B cell (primary cell): ENCODE results near the gene EHD2. TPM values are rescaled to one million over a fixed set of nuclear protein-coding genes. Genes with fewer than 3 reads are reported as not detected.
"Not testable (repeated sequence)": the region's sequence is repeated elsewhere in the genome, so short reads cannot be mapped to it uniquely, and the experiment has no call there.

Experiments used
- ATAC-seq: fragments of 200-7000 bp; cut with Tn5 transposase; one replicate; pipeline ENCODE4 v1.10.0; 2021; ENCODE audit warnings: low read depth, mild to moderate bottlenecking, moderate number of reproducible peaks, moderate library complexity
- CTCF ChIA-PET: fragments of 350-600 bp; sonication (Branson Sonifier 250); formaldehyde crosslinking; loops from one replicate; lab custom pipeline; 2021; ENCODE audit warnings: antibody characterized with exemption, inconsistent platforms; lab: Charles Lee
- POLR2A ChIA-PET: fragments of 350-600 bp; sonication (Branson Sonifier 250); formaldehyde crosslinking; loops from one replicate; lab custom pipeline; 2021; ENCODE audit warnings: antibody characterized with exemption; lab: Charles Lee
- DNase-seq: peaks from one replicate; pipeline ENCODE4 v3.0.0; 2013
- H2AFZ ChIP-seq: 2 replicates; pipeline ENCODE4 v1.6.1; 2012; ENCODE audit warnings: mild to moderate bottlenecking, low read depth, low read length; ENCODE audit not compliant: insufficient read depth, poor library complexity, severe bottlenecking
- H3K27ac ChIP-seq, 2 donors: 1 replicate in 1 of 2; 2 replicates in 1 of 2; pipeline ENCODE4 v1.5.1; 2012 to 2013; ENCODE audit warnings: low read length in 2 of 2, mild to moderate bottlenecking in 2 of 2, moderate library complexity in 1 of 2
- H3K27me3 ChIP-seq, 4 experiments: fragments of 200-600 bp in 1 of 4; sonication (generic) in 1 of 4; replicated peaks in 1 of 4; 1 replicate in 2 of 4; 2 replicates in 2 of 4; pipeline versions ENCODE4 v1.6.1 to v1.7.0; 2013 to 2016; ENCODE audit warnings: low read length in 3 of 4, mild to moderate bottlenecking in 2 of 4, mixed read lengths in 1 of 4, moderate library complexity in 1 of 4; ENCODE audit not compliant: insufficient read depth in 4 of 4, control insufficient read depth in 3 of 4; ENCODE audit errors: control extremely low read depth in 1 of 4
- H3K36me3 ChIP-seq, 2 experiments: replicated peaks in 1 of 2; 1 replicate in 1 of 2; 2 replicates in 1 of 2; pipeline versions ENCODE4 v1.6.1 to v1.7.1; 2013; ENCODE audit warnings: low read length in 1 of 2; ENCODE audit not compliant: insufficient read depth in 2 of 2, control insufficient read depth in 1 of 2; ENCODE audit errors: control extremely low read depth in 1 of 2, extremely low read depth in 1 of 2
- H3K4me1 ChIP-seq, 2 donors: fragments of 200-600 bp in 1 of 2; sonication (generic) in 1 of 2; 1 replicate in 1 of 2; 2 replicates in 1 of 2; pipeline versions ENCODE4 v1.5.1 to v1.6.1; 2013 to 2017; ENCODE audit warnings: low read length in 2 of 2; ENCODE audit not compliant: control insufficient read depth in 2 of 2, insufficient read depth in 2 of 2
- H3K4me2 ChIP-seq: replicated peaks from 2 replicates; pipeline ENCODE3; 2012; ENCODE audit warnings: mild to moderate bottlenecking, low read depth, low read length; ENCODE audit not compliant: poor library complexity, severe bottlenecking
- H3K4me3 ChIP-seq, 5 experiments: fragments of 200-600 bp in 1 of 5; sonication (generic) in 1 of 5; 1 replicate in 3 of 5; 2 replicates in 2 of 5; pipeline versions ENCODE4 v1.5.1 to v1.7.0; 2011 to 2016; ENCODE audit warnings: low read length in 4 of 5, mild to moderate bottlenecking in 4 of 5, low read depth in 2 of 5, control low read depth in 1 of 5, moderate library complexity in 1 of 5; ENCODE audit not compliant: insufficient read depth in 1 of 5; ENCODE audit errors: control extremely low read depth in 1 of 5, extremely low read depth in 1 of 5
- H3K79me2 ChIP-seq: fragments of 200-600 bp; sonication (generic); one replicate; pipeline ENCODE4 v1.6.0; 2016; ENCODE audit warnings: low read length; ENCODE audit not compliant: control insufficient read depth, insufficient read depth
- H3K9ac ChIP-seq: fragments of 200-600 bp; sonication (generic); 2 replicates; pipeline ENCODE4 v1.6.1; 2017; ENCODE audit warnings: mild to moderate bottlenecking, low read length, moderate library complexity
- H3K9me3 ChIP-seq, 3 donors: one replicate each; pipeline versions ENCODE4 v1.6.1 to v1.7.1; 2013; ENCODE audit warnings: low read length in 2 of 3; ENCODE audit not compliant: control insufficient read depth in 2 of 3, insufficient read depth in 1 of 3; ENCODE audit errors: control extremely low read depth in 1 of 3
- H4K20me1 ChIP-seq: 2 replicates; pipeline ENCODE4 v1.6.0; 2012; ENCODE audit warnings: mild to moderate bottlenecking, low read length; ENCODE audit not compliant: insufficient read depth, control insufficient read depth, poor library complexity, severe bottlenecking
- H3K27ac Mint-ChIP-seq: one replicate; pipeline ENCODE4 v1.8.0; 2021; ENCODE audit warnings: mixed read lengths
- H3K27me3 Mint-ChIP-seq: one replicate; pipeline ENCODE4 v1.8.0; 2021; ENCODE audit warnings: mixed read lengths
- H3K4me1 Mint-ChIP-seq: one replicate; pipeline ENCODE4 v1.8.0; 2021; ENCODE audit warnings: mixed read lengths
- H3K4me3 Mint-ChIP-seq: one replicate; pipeline ENCODE4 v1.8.0; 2021; ENCODE audit warnings: mixed read lengths
- H3K9me3 Mint-ChIP-seq: one replicate; pipeline ENCODE4 v1.8.0; 2022; ENCODE audit warnings: mixed read lengths; ENCODE audit not compliant: insufficient read depth
- CTCF ChIP-seq: fragments of 200-600 bp; IDR thresholded peaks from one replicate; pipeline ENCODE4 v1.8.0; 2022; ENCODE audit warnings: antibody characterized with exemption, mild to moderate bottlenecking
- EZH2 ChIP-seq: IDR thresholded peaks from 2 replicates; pipeline ENCODE4 v1.6.1; 2012; ENCODE audit warnings: borderline replicate concordance, low read depth, mild to moderate bottlenecking, moderate library complexity, low read length; ENCODE audit not compliant: insufficient read depth, poor library complexity, severe bottlenecking
- WGBS: methylation state at CpG from one replicate; pipeline ENCODE4 v1.1.5; 2013; ENCODE audit warnings: missing lambda C conversion rate; ENCODE audit not compliant: insufficient coverage; 5-methylcytosine and 5-hydroxymethylcytosine counted together
- intact Hi-C: fragments of 100-400 bp; cut with micrococcal nuclease; formaldehyde crosslinking; loops from one replicate; pipeline ENCODE4 v1.10.0; 2022
- polyA plus RNA-seq: library from polyadenylated mRNA; depleted of rRNA; stranded (reverse); fragments of >200 nt; gene quantifications from 2 replicates; pipeline ENCODE4 v1.2.3, GENCODE V29; 2012
- total RNA-seq, 2 donors: library from RNA; stranded (reverse); fragments of 120-200 nt in 1 of 2; gene quantifications; 1 replicate in 1 of 2; 2 replicates in 1 of 2; pipeline versions ENCODE4 v1.2.3 to v1.2.4, GENCODE V29; 2013 to 2022

Gene EHD2
- total and polyA plus RNA-seq, 2 donors (not counting 1 experiment from before 2014, with no cell fraction given): not detected

DNA sequence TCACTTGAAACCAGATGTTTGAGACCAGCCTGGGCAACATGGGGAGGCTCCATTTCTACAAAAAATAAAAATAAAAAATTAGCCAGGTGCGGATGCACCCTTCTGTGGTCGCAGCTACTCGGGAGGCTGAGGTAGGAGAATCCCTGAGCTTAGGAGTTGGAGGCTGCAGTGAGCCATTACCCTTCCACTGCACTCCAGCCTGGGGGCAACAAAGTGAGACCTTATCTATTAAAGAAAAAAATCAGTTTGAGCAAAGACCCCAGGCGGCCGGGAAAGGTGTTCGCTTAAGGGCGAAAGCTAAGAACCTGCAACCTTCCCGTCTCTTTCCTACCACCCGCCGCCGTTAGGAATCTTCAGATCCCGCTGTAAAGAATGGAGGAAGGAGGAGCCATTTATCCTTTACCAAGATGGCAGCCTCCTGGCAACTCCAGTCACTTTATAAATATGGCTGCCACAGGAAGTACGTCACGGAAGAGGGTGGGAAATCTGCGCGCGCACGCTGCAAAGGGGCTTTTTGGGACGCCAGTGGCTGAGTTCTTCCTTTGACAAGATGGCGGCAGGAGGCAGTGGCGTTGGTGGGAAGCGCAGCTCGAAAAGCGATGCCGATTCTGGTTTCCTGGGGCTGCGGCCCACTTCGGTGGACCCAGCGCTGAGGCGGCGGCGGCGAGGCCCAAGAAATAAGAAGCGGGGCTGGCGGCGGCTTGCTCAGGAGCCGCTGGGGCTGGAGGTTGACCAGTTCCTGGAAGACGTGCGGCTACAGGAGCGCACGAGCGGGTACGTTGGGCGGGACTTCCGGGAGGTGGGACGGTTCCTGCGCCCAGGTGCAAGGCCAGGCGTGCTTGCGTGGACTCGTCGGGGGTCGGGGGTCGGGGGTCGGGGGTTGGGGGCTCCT, 32.0 kb downstream of the EHD2 start, which contains the start of gene NOP53:
Gene NOP53 (plus strand): TSS at position 537 of the 892 bp plus-strand sequence. CDS start 14 bp downstream, at position 551.
- WGBS: 5% methylated on average over 34 of the region's 53 CpGs
- Histone ChIP-seq H3K79me2 (peaks cover 38% of the 10 kb centered on the region), H3K9me3 (no peaks in the 10 kb centered on the region), H3K4me2 (peak within 1 kb of the TSS; percentile 96), H2AFZ (peak within 1 kb of the TSS; percentile 87), H3K36me3 (peaks cover 0 to 32% of the 10 kb centered on the region in 2 experiments), H3K9ac (peak within 1 kb of the TSS; percentile 99), H3K4me3 (peak within 1 kb of the TSS; percentile 51 to 97 (median 85)), H3K27me3 (no peaks in the 10 kb centered on the region), H3K4me1 (peaks cover 31 to 59% of the 10 kb centered on the region in 2 donors), H4K20me1 (peaks cover 39% of the 10 kb centered on the region), H3K27ac (peak within 1 kb of the TSS; percentile 93 to 99)
- no peaks in the 10 kb centered on the region for H3K27me3 Mint-ChIP-seq
- no peak for TF ChIP-seq CTCF
- TF ChIP-seq EZH2: no peak
- H3K27ac Mint-ChIP-seq: peak within 1 kb of the TSS; percentile 100
- ChIA-PET CTCF (interaction anchor here (0.7 to 3.2 kb wide), 6 partner anchors 21 to 310 kb away, joined by 3 to 17 read pairs (median 4); partner anchors contain the start of gene NAPA), POLR2A (interaction anchor here (0.7 to 1.1 kb wide), 2 partner anchors 33 to 471 kb away, joined by 3 to 7 read pairs; partner anchors contain the start of genes INAFM1 and SELENOW)
- peak within 1 kb of the TSS; percentile 100 for H3K4me3 Mint-ChIP-seq
- H3K9me3 Mint-ChIP-seq: no peaks in the 10 kb centered on the region
- intact Hi-C loops: loop anchor here (1.0 to 2.0 kb wide), 2 partner anchors 33 to 136 kb away; partner anchors contain the start of genes BICRA and SELENOW
- DNase-seq (peak; percentile 98), ATAC-seq (peak; percentile 80)
- H3K4me1 Mint-ChIP-seq: peaks cover 42% of the 10 kb centered on the region

- Histone ChIP-seq H4K20me1 (peaks cover 48% of the 10 kb centered on the region), H3K79me2 (peaks cover 40% of the 10 kb centered on the region), H3K9ac (peak overlapping the region; percentile 99), H3K36me3 (peaks cover 0 to 41% of the 10 kb centered on the region in 2 experiments), H3K4me1 (peaks cover 31 to 59% of the 10 kb centered on the region in 2 donors), H3K4me2 (peak overlapping the region; percentile 83), H3K4me3 (peak overlapping the region; percentile 51 to 97 (median 85))
- H3K27me3 Mint-ChIP-seq, ATAC-seq, H2AFZ ChIP-seq, intact Hi-C loops, DNase-seq, H3K27me3 ChIP-seq, H3K9me3 Mint-ChIP-seq, H3K9me3 ChIP-seq, H3K27ac ChIP-seq: not testable (repeated sequence)
- Mint-ChIP-seq H3K27ac (peak overlapping the region; percentile 100), H3K4me3 (peak overlapping the region; percentile 100), H3K4me1 (peaks cover 42% of the 10 kb centered on the region)
- ChIA-PET POLR2A (interaction anchor here (0.6 kb wide), 1 partner anchor 60 kb away, joined by 3 read pairs; no protein-coding TSS in a partner anchor), CTCF (interaction anchor here (1.2 to 3.2 kb wide), 4 partner anchors 22 to 311 kb away, joined by 3 to 17 read pairs (median 4); no protein-coding TSS in a partner anchor)
- 81% methylated on average over 14 of the region's 17 CpGs for WGBS
Observed at GRCh38 chr19:47746129-47746528, 32.9 kb downstream of the EHD2 start.
